Measurements from ENCODE around the gene ENTPD1.

GRCh38 chr10:95813054-95813685 is 57.2 kb downstream of the ENTPD1 start:
- TF ChIP-seq CTCF (conservative IDR thresholded peaks at IDR 0.05 in 1 of 2, IDR thresholded peaks at IDR 0.05 in 1 of 2; ENCODE audit: low read depth in 1 of 2, low read length in 2 of 2), result no peak
- TF ChIP-seq EZH2 (IDR thresholded peaks at IDR 0.05; ENCODE audit: low read length, missing control alignments), result no peak

All from fibroblast of lung (primary cell).